Activated CD4-positive, alpha-beta T cell treated with anti-CD3 and anti-CD28 coated beads for 4 hours (primary cell): ENCODE measurements around the gene TMEM183A.

Source experiments
- DNase-seq, 2 donors: peaks; one replicate each; pipeline ENCODE4 v3.0.0-alpha.2; 2020

The TMEM183A gene

DNA sequence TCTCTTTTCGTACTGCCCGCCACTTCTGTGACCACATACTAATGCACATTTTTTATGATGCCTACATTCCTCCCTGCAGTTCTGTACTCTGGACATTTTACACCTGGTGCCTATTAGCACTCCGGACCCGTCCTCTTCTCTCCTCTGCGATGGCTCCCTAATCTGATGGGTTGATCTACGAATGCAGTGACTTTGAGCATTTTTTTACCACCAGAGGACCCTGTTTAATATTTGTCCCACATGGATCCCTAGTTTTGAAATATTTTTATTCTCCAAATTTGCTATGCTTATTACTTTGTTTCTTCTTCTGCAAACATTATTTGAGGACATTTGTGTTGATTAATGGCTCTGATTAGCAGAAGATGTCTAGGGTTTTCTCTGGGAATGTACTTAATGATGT lies 24.3 kb downstream of the TMEM183A start:
- no peak for DNase-seq

GRCh38 chr1:203033287-203033686 lies 26.1 kb downstream of the TMEM183A start:
- DNase-seq: no peak

DNA sequence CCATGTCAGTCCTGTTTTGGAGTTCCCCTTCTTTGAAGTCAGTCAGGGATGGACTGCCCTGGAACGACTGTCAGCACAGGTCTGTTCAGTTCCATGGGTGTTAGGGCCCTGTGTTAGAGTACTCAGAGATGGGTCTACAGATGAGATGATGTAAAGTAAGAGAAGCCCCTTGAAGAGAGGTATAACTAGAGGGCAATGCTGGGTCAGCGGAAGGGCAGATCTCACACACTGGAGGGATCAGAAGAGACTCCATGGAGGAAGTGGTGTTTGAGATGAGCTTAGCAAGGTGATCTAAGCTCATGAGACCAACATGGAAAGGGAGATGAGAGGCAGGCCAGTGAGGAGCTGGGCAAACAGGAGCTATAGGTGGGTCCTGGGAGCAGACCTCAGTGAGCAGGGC lies 26.7 kb downstream of the TMEM183A start:
- DNase-seq: no peak

GRCh38 chr1:203034422-203035110 lies 27.4 kb downstream of the TMEM183A start:
- DNase-seq: no peak

DNA sequence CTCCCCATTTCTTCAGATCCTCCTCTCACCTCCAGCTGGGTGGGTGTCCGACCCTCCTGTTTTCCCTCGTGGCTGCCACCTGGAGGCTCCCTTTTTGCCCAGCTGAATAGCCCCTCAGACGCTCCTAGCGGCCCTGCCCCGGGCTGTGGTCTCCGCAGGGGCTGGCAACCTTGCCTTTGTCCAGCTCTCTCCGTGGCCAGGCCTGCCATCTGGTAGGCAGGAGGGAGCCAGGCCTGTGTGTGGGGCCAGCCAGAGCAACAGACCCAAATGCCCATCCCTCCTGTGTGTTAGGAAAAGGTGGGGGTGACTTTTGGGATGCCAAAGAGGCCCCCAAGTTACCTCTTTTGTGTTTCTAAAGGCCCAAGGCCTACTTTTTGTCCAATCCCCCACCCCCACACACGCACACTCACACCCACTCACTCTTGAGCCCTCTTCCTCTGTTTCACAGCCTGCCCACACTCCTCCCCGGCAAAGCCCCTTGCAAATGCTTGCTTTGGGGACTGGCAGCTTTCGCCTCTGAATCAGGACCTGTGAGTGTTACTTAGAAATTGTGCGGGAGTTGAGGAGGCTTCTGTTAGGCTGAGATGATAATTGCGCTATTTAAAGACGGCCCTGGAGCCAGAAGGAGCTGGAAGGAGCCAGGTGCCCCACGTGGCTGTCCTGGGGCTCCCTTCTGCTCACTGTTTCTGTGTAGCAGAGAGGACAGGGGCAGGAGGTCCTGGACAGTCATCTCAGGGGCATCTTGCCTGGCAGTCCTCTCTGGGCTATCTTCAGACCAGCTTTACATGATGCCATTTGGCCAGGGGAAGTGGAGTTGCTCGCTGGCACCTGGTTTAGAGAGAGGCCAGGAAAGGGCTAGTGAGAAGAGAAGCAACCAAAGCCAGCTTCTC lies 28.2 kb downstream of the TMEM183A start:
- no peak for DNase-seq

DNA sequence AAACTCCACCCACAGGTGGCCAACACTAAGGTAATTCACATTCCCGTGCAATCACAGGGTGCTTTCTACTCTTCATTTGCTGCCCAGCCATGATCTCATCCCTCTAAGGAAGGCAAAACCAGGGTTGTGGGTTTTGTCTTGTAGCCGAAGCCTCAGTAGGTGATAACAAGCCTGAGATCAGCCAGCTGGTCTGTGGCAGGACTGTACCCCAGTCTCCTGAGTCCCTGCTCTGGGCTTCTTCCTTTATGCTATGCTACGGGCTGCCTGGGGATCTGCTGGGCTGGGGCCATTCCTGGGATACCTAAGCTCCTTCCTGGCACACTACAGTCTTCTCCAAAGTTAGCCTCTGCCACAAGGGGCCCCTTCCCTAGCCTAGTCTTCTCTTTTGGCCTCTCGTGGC lies 29.0 kb downstream of the TMEM183A start:
- no peak for DNase-seq

- no peak for DNase-seq
Observed at GRCh38 chr1:203036537-203036936, 29.4 kb downstream of the TMEM183A start.

GRCh38 chr1:203037509-203038190 lies 30.5 kb downstream of the TMEM183A start:
- no peak for DNase-seq

- no peak for DNase-seq
Observed at GRCh38 chr1:203038217-203038741, 31.1 kb downstream of the TMEM183A start.

GRCh38 chr1:203038891-203039608 lies 31.9 kb downstream of the TMEM183A start:
- DNase-seq: peak; percentile 56 to 70

DNA sequence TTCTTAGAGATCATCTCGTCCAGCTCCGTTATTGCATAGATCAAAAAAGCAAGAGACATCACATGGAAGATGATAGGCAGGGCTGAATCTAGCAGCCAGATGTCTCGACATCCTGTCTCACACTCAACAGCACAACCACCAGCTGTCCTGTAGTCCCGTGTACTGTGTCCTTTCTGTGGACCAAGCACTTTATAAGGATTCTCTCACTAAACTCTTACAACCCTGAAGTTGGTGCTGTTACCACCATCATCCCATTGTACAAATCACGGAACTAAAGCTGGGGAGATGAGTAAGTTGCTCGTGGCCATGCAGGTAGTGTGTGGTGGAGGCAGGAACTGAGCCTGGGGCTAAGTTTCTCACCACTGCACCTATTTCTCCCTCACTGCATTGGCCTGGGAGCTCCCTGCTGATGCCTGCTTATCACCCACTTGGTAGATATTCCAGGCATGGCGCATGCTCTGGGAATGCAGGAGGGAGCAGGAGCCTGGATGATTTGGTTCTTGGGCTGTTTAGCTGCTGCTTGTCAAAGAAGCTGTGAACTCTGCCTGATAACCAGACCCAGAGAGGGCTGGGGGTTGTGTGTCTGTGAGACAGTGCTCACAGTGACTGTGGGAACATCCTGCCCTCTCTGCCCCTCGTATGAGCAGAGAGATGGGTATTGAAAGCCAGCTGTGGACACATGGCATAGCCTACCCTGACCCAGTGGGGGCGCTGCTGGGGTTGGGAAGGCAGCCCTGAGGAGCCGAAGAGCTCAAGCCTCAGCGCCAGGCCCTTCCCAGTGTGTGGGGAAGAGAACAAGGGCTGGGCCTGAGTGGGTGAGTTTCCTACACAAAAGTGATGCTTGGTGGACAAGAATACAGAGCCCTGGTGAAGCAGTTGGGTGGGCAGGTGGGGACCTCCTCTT lies 32.7 kb downstream of the TMEM183A start:
- no peak for DNase-seq

DNA sequence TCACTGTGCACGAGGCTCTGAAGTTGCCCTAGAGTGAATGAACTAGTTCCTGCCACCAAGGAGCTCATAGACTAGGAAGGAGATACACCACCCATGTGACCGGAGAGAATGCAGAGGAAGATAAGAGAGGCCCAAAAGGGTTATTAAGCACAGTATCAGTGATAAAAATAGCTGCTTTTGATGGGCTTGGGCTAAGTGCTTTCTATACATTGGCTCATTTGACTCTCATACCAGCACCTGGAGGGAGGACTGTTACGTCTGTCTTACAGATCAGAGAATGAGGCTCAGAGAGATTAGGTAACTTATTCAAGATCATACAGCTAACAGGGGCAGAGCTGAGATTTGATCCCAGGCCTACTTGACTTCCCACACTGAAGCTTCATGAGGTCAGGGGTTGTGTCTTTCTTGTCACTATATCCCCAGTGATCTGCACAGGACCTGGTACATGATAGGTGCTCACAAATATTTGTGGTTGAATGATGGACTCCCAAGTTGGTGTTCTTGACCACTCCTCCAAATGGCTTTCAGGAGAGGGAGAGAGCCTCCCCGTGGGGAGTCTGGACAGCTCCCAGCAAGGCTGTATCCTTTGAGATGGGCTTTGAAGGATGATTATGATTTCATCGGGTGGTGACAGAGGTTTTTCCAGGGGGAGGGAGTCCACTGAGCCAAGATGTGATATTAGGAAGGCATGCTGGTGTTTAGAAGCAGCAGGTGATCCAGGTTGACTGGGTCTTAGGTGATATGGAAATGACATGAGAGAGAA lies 33.5 kb downstream of the TMEM183A start:
- DNase-seq: no peak

DNA sequence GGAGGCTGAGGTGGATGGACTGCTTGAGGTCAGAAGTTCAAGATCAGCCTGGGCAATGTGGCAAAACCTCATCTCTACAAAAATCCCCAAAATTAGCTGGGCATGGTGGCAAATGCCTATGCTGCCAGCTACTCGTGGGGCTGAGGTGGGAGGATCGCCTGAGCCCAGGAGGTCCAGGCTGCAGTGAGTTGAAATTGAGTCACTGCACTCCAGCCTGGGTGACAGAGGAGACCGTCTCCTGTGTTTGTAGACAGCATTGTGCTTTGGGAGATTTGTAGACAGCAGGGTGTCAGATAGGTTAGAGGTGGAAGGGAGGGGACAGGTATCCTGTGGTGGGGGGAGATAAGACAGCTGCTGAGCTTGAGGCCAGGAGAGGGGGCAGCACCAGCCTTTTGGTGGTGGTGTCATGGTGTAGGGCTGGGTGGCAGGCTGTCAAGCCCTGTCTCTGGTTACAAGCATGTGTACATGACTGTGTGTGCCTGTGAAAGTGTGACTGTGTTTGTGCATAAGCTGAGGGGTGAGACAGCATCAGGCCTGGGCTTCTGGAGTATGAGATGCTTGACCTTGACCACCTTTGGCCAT lies 34.3 kb downstream of the TMEM183A start:
- no peak for DNase-seq

- no peak for DNase-seq
Observed at GRCh38 chr1:203043830-203044545, 36.8 kb downstream of the TMEM183A start.

GRCh38 chr1:203044546-203045250 lies 37.5 kb downstream of the TMEM183A start:
- no peak for DNase-seq

GRCh38 chr1:203045336-203045735 lies 38.2 kb downstream of the TMEM183A start:
- no peak for DNase-seq

- DNase-seq: no peak
Observed at GRCh38 chr1:203045821-203046594, 38.8 kb downstream of the TMEM183A start.

DNA sequence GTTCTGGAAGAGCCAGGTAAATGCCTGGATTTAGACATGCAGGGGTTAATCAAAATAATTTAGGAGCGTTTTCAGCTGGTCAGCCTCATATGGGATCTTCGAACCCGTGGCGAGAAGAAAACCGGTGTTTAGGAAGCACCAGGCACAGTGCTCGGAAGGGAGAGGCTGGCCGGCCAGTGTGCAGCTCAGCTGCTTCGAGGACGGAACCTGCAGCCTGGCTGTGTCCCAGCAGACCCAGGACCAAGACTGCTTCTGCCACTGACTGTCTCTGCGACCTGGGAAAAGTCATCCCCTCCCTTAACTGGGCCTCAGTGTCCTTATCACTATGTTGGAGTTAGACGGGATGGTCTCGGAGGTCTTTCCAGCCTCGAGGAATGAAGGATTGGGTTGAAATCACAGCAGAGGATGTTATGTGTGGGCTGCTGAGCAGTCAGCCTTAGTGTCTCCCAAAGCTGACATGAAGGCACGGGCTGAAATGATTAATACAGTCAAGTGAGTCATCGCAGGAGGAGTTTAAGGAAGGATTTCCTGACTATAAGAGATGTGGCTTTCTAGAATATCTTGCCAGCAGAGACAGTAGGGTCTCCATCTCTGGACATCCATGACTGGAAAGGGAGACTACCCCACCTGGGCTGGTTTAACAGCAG lies 39.9 kb downstream of the TMEM183A start:
- DNase-seq: no peak
